ENCODE measurements around the gene ATF3. TPM values are rescaled to one million over a fixed set of nuclear protein-coding genes. Genes with fewer than 3 reads are reported as not detected.

The ATF3 gene
- total RNA-seq, 1 experiment from 2014 or later: 43.2 TPM

DNA sequence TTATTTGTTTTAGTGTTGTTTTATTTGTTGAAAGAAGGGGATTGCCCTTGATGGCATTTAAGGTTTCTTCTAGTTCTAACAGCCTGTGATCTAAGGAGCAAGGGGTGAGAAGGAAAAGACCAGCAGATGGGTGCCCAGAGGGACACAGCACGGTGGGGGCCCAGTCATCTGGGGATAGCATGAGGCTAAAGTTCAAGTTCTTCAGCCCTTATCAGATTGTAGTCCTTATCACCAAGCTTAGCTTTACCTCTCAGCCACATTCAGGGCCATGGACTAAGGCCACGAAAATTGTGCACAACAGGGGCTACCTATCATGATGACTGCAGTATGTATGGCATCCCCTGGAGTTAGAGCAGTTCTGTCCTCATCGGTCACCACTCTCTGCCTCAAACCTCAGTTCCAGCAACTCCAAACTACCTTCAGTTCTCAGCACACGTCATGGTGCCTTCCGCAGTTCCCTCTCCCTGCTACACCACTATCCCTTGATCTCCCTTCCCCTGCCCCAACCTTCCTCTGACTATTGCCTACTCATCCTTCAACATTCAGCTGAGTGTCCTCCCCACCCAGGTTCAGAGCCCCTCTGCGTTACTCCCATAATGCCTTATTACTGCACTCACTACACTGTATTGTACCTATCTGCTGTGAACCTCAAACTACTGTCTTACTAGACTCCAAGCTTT, 36.4 kb downstream of the ATF3 start:
- BruUV-seq (replicated peaks): no TSS peak
- DNase-seq (ENCODE audit: low read depth, low spot score): no peak
- no peak overlapping the region for H3K4me2 ChIP-seq (ENCODE audit: low read length)
- no peak for ATAC-seq
- intact Hi-C loops (cut with micrococcal nuclease): no loop called here
- no peak overlapping the region for H3K27ac ChIP-seq (ENCODE audit: low read depth, low read length)
- no peaks in the 10 kb centered on the region for H3K27me3 ChIP-seq (ENCODE audit: insufficient read depth, low read length)
- RAD21 ChIA-PET (ENCODE audit: low non-redundant PET in 1 of 2, low total read pairs in 2 of 2, uncharacterized antibody in 2 of 2, unreplicated experiment in 2 of 2): no interaction called here
- TF ChIP-seq ELF1 (IDR thresholded peaks at IDR 0.05; ENCODE audit: borderline replicate concordance, low read depth): no peak
- TF ChIP-seq CBX3 (IDR thresholded peaks at IDR 0.05; ENCODE audit: low read depth): no peak
- TF ChIP-seq EGR1 (IDR thresholded peaks at IDR 0.05; ENCODE audit: low read depth): no peak
- TF ChIP-seq POLR2AphosphoS5 (IDR thresholded peaks at IDR 0.05; ENCODE audit: low read depth, low read length): no peak
- TF ChIP-seq JUND (IDR thresholded peaks at IDR 0.05): no peak
- TF ChIP-seq, protein P1, sequence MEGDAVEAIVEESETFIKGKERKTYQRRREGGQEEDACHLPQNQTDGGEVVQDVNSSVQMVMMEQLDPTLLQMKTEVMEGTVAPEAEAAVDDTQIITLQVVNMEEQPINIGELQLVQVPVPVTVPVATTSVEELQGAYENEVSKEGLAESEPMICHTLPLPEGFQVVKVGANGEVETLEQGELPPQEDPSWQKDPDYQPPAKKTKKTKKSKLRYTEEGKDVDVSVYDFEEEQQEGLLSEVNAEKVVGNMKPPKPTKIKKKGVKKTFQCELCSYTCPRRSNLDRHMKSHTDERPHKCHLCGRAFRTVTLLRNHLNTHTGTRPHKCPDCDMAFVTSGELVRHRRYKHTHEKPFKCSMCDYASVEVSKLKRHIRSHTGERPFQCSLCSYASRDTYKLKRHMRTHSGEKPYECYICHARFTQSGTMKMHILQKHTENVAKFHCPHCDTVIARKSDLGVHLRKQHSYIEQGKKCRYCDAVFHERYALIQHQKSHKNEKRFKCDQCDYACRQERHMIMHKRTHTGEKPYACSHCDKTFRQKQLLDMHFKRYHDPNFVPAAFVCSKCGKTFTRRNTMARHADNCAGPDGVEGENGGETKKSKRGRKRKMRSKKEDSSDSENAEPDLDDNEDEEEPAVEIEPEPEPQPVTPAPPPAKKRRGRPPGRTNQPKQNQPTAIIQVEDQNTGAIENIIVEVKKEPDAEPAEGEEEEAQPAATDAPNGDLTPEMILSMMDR (IDR thresholded peaks at IDR 0.05 in 2 of 3, conservative IDR thresholded peaks at IDR 0.05 in 1 of 3; ENCODE audit: borderline replicate concordance in 1 of 3, insufficient read depth in 1 of 3, low read depth in 2 of 3, low read length in 2 of 3): no peak
- TF ChIP-seq SP1 (IDR thresholded peaks at IDR 0.05; ENCODE audit: low read depth): no peak
- no peak for TF ChIP-seq SIN3A (IDR thresholded peaks at IDR 0.05; ENCODE audit: low read depth)
- no peak for TF ChIP-seq RAD21 (IDR thresholded peaks at IDR 0.05; ENCODE audit: low read depth)
- no peak for TF ChIP-seq CEBPB (IDR thresholded peaks at IDR 0.05; ENCODE audit: low read depth)
- no peak for TF ChIP-seq YY1 (IDR thresholded peaks at IDR 0.05; ENCODE audit: extremely low read depth, insufficient replicate concordance, low read depth, low read length)
- no peak for TF ChIP-seq EZH2phosphoT487 (IDR thresholded peaks at IDR 0.05; ENCODE audit: borderline replicate concordance)
- no peak for TF ChIP-seq POLR2A (IDR thresholded peaks at IDR 0.05; ENCODE audit: borderline replicate concordance, extremely low read depth, insufficient read depth, insufficient read length)
- no peak for TF ChIP-seq EZH2 (IDR thresholded peaks at IDR 0.05)
- TF ChIP-seq, protein P2, sequence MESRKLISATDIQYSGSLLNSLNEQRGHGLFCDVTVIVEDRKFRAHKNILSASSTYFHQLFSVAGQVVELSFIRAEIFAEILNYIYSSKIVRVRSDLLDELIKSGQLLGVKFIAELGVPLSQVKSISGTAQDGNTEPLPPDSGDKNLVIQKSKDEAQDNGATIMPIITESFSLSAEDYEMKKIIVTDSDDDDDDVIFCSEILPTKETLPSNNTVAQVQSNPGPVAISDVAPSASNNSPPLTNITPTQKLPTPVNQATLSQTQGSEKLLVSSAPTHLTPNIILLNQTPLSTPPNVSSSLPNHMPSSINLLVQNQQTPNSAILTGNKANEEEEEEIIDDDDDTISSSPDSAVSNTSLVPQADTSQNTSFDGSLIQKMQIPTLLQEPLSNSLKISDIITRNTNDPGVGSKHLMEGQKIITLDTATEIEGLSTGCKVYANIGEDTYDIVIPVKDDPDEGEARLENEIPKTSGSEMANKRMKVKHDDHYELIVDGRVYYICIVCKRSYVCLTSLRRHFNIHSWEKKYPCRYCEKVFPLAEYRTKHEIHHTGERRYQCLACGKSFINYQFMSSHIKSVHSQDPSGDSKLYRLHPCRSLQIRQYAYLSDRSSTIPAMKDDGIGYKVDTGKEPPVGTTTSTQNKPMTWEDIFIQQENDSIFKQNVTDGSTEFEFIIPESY (IDR thresholded peaks at IDR 0.05; ENCODE audit: extremely low read depth, insufficient replicate concordance, low read length): no peak
- no peaks in the 10 kb centered on the region for H3K36me3 ChIP-seq (ENCODE audit: control insufficient read depth in 1 of 2, insufficient read depth in 2 of 2, low read length in 2 of 2)
- H3K9ac ChIP-seq (ENCODE audit: low read length): no peak overlapping the region
- H3K9me2 ChIP-seq (ENCODE audit: insufficient read depth): no peaks in the 10 kb centered on the region
- POLR2A ChIA-PET: no interaction called here
- H2AFZ ChIP-seq (ENCODE audit: low read depth, low read length, poor library complexity, severe bottlenecking): no peak overlapping the region
- H3K9me3 ChIP-seq (ENCODE audit: control insufficient read depth in 1 of 2, insufficient read depth in 1 of 2, low read depth in 1 of 2, low read length in 2 of 2): no peaks in the 10 kb centered on the region
- H3K4me3 ChIP-seq (replicated peaks in 1 of 2; ENCODE audit: low read depth in 1 of 2, low read length in 2 of 2): no peak overlapping the region
- H4K20me1 ChIP-seq (ENCODE audit: insufficient read depth): no peaks in the 10 kb centered on the region
- no peaks in the 10 kb centered on the region for H3K4me1 ChIP-seq (ENCODE audit: control insufficient read depth in 1 of 2, insufficient read depth in 2 of 2, low read length in 2 of 2)
- CTCF ChIA-PET: no interaction called here
- H3K79me2 ChIP-seq (ENCODE audit: insufficient read depth, low read length): no peaks in the 10 kb centered on the region
